Rectal smooth muscle tissue (tissue), 1 donor: ENCODE measurements around the gene SLC7A1.
A peak's percentile ranks its signal among the peaks of the same experiment; 100 is the strongest.
"Not testable (repeated sequence)": the region's sequence is repeated elsewhere in the genome, so short reads cannot be mapped to it uniquely, and the experiment has no call there.

ENCODE experiments used
- H3K27ac ChIP-seq: one replicate; pipeline ENCODE4 v1.7.0; 2013; ENCODE audit warnings: low read depth, low read length, inconsistent platforms
- H3K27me3 ChIP-seq: one replicate; pipeline ENCODE4 v1.7.0; 2013; ENCODE audit warnings: low read length; ENCODE audit not compliant: control insufficient read depth, insufficient read depth
- H3K36me3 ChIP-seq: one replicate; pipeline ENCODE4 v1.7.0; 2013; ENCODE audit warnings: low read length; ENCODE audit not compliant: control insufficient read depth, insufficient read depth
- H3K4me1 ChIP-seq: one replicate; pipeline ENCODE4 v1.7.0; 2013; ENCODE audit warnings: low read length; ENCODE audit not compliant: control insufficient read depth, insufficient read depth
- H3K4me3 ChIP-seq: one replicate; pipeline ENCODE4 v1.7.0; 2013; ENCODE audit warnings: low read length
- H3K9ac ChIP-seq: one replicate; pipeline ENCODE4 v1.7.0; 2013; ENCODE audit warnings: low read length

SLC7A1 gene

GRCh38 chr13:29595380-29596063 lies at the start of gene SLC7A1:
TSS of gene SLC7A1 (minus strand) at chr13:29595688. CDS start at chr13:29536188, 59,500 bp downstream.
- Histone ChIP-seq H3K27ac (peak within 1 kb of the TSS; percentile 95), H3K27me3 (no peaks in the 10 kb centered on the region), H3K9ac (peak within 1 kb of the TSS; percentile 57), H3K4me1 (peaks cover 2% of the 10 kb centered on the region), H3K36me3 (no peaks in the 10 kb centered on the region), H3K4me3 (peak within 1 kb of the TSS; percentile 78)

GRCh38 chr13:29640665-29641064 lies 45.2 kb upstream of the SLC7A1 start:
- no peaks in the 10 kb centered on the region for H3K4me1 ChIP-seq

GRCh38 chr13:29636831-29637230 lies 41.3 kb upstream of the SLC7A1 start:
- H3K9ac ChIP-seq, H3K4me3 ChIP-seq, H3K4me1 ChIP-seq, H3K36me3 ChIP-seq, H3K27ac ChIP-seq, H3K27me3 ChIP-seq: not testable (repeated sequence)

More at GRCh38 chr13:29640665-29641064, 45.2 kb upstream of the SLC7A1 start:
- H3K9ac ChIP-seq = no peak overlapping the region
- no peak overlapping the region for H3K27ac ChIP-seq
- no peaks in the 10 kb centered on the region for H3K27me3 ChIP-seq
- H3K36me3 ChIP-seq = no peaks in the 10 kb centered on the region
- H3K4me3 ChIP-seq = no peak overlapping the region

GRCh38 chr13:29624997-29625396 lies 29.5 kb upstream of the SLC7A1 start:
- no peak overlapping the region for H3K4me3 ChIP-seq
- H3K27me3 ChIP-seq = no peaks in the 10 kb centered on the region
- no peak overlapping the region for H3K27ac ChIP-seq
- H3K9ac ChIP-seq = no peak overlapping the region
- H3K36me3 ChIP-seq = no peaks in the 10 kb centered on the region
- no peaks in the 10 kb centered on the region for H3K4me1 ChIP-seq

- no peak overlapping the region for H3K4me3 ChIP-seq
- H3K4me1 ChIP-seq = no peaks in the 10 kb centered on the region
- no peaks in the 10 kb centered on the region for H3K36me3 ChIP-seq
- no peaks in the 10 kb centered on the region for H3K27me3 ChIP-seq
- H3K27ac ChIP-seq = no peak overlapping the region
- H3K9ac ChIP-seq = no peak overlapping the region
These were observed 26.4 kb upstream of the SLC7A1 start for GRCh38 chr13:29621841-29622240.

GRCh38 chr13:29621051-29621800 lies 25.7 kb upstream of the SLC7A1 start:
- Histone ChIP-seq H3K4me3 (no peak overlapping the region), H3K36me3 (no peaks in the 10 kb centered on the region), H3K4me1 (no peaks in the 10 kb centered on the region), H3K27ac (no peak overlapping the region), H3K9ac (no peak overlapping the region), H3K27me3 (no peaks in the 10 kb centered on the region)

- Histone ChIP-seq H3K36me3 (no peaks in the 10 kb centered on the region), H3K4me3 (no peak overlapping the region), H3K27me3 (no peaks in the 10 kb centered on the region), H3K9ac (no peak overlapping the region), H3K27ac (no peak overlapping the region), H3K4me1 (no peaks in the 10 kb centered on the region)
These were observed 24.5 kb upstream of the SLC7A1 start for GRCh38 chr13:29619995-29620394.

- no peaks in the 10 kb centered on the region for H3K36me3 ChIP-seq
- no peaks in the 10 kb centered on the region for H3K27me3 ChIP-seq
- H3K9ac ChIP-seq = no peak overlapping the region
- no peak overlapping the region for H3K4me3 ChIP-seq
- H3K27ac ChIP-seq = no peak overlapping the region
- no peaks in the 10 kb centered on the region for H3K4me1 ChIP-seq
These were observed 17.6 kb upstream of the SLC7A1 start for GRCh38 chr13:29613101-29613500.

- H3K4me1 ChIP-seq = no peaks in the 10 kb centered on the region
- H3K9ac ChIP-seq = no peak overlapping the region
- no peak overlapping the region for H3K4me3 ChIP-seq
- H3K27ac ChIP-seq = no peak overlapping the region
- no peaks in the 10 kb centered on the region for H3K36me3 ChIP-seq
- H3K27me3 ChIP-seq = no peaks in the 10 kb centered on the region
These were observed 12.0 kb upstream of the SLC7A1 start for GRCh38 chr13:29607465-29607864.

GRCh38 chr13:29605860-29606526 lies 10.5 kb upstream of the SLC7A1 start:
- Histone ChIP-seq H3K4me3 (no peak overlapping the region), H3K9ac (no peak overlapping the region), H3K4me1 (no peaks in the 10 kb centered on the region), H3K27me3 (no peaks in the 10 kb centered on the region), H3K36me3 (no peaks in the 10 kb centered on the region), H3K27ac (no peak overlapping the region)

GRCh38 chr13:29598321-29598720 lies 2.8 kb upstream of the SLC7A1 start:
- Histone ChIP-seq H3K9ac (no peak overlapping the region), H3K27me3 (no peaks in the 10 kb centered on the region), H3K27ac (no peak overlapping the region)

GRCh38 chr13:29597706-29598105 lies 2.2 kb upstream of the SLC7A1 start:
- Histone ChIP-seq H3K9ac (no peak overlapping the region), H3K4me1 (peaks cover 2% of the 10 kb centered on the region), H3K4me3 (no peak overlapping the region), H3K27me3 (no peaks in the 10 kb centered on the region), H3K36me3 (no peaks in the 10 kb centered on the region), H3K27ac (no peak overlapping the region)

More at GRCh38 chr13:29598321-29598720, 2.8 kb upstream of the SLC7A1 start:
- H3K4me3 ChIP-seq = no peak overlapping the region
- peaks cover 2% of the 10 kb centered on the region for H3K4me1 ChIP-seq
- H3K36me3 ChIP-seq = no peaks in the 10 kb centered on the region
